Adrenal gland (tissue), 12 donors: ENCODE data around the gene GALNT16. TPM values are rescaled to one million over a fixed set of nuclear protein-coding genes. Genes with fewer than 3 reads are reported as not detected.

Experiments
- DNase-seq, 7 donors: peaks; one replicate each; pipeline ENCODE4 v3.0.0-alpha.2; 2019 to 2020
- H3K27ac ChIP-seq, 5 donors: fragments of 200-600 bp; sonication (generic) in 4 of 5; 1 replicate in 3 of 5; 2 replicates in 2 of 5; pipeline versions ENCODE4 v1.5.1 to v1.8.0; 2016 to 2020; ENCODE audit warnings: mild to moderate bottlenecking in 1 of 5
- H3K27me3 ChIP-seq: fragments of 200-600 bp; 2 replicates; pipeline ENCODE4 v1.8.0; 2021
- H3K36me3 ChIP-seq, 2 donors: fragments of 200-600 bp; replicated peaks in 1 of 2; 1 replicate in 1 of 2; 2 replicates in 1 of 2; pipeline versions ENCODE4 v1.5.1 to v1.8.0; 2018 to 2022
- H3K4me1 ChIP-seq, 2 donors: fragments of 200-600 bp; replicated peaks in 1 of 2; 1 replicate in 1 of 2; 2 replicates in 1 of 2; pipeline versions ENCODE4 v1.5.1 to v1.8.0; 2018 to 2021
- H3K4me3 ChIP-seq, 4 donors: fragments of 200-600 bp; sonication (generic) in 3 of 4; one replicate each; pipeline ENCODE4 v1.5.1; 2016 to 2018
- H3K9me3 ChIP-seq, 3 donors: fragments of 200-600 bp; sonication (generic) in 1 of 3; replicated peaks in 1 of 3; 1 replicate in 2 of 3; 2 replicates in 1 of 3; pipeline versions ENCODE4 v1.5.1 to v1.8.0; 2016 to 2021
- CTCF ChIP-seq, 6 experiments: fragments of 450-650 bp in 4 of 6; fragments of 200-600 bp in 2 of 6; sonication (generic) in 1 of 6; IDR thresholded peaks; 1 replicate in 5 of 6; 2 replicates in 1 of 6; pipeline versions ENCODE4 v1.5.1 to v1.8.0; 2016 to 2021; ENCODE audit warnings: antibody characterized with exemption in 6 of 6, mild to moderate bottlenecking in 2 of 6, moderate library complexity in 1 of 6
- POLR2A ChIP-seq, 2 donors: fragments of 450-650 bp; IDR thresholded peaks; one replicate each; pipeline ENCODE4 v1.6.1; 2017; ENCODE audit warnings: antibody characterized with exemption in 2 of 2, mild to moderate bottlenecking in 2 of 2, moderate library complexity in 1 of 2
- WGBS, 4 donors: extraction: QIAGEN DNeasy Blood & Tissue Kit in 2 of 4; methylation state at CpG; one replicate each; pipeline versions ENCODE4 v1.1.5 to v1.1.7; 2013 to 2017; 5-methylcytosine and 5-hydroxymethylcytosine counted together
- intact Hi-C, 2 donors: fragments of 100-400 bp; cut with DNase I; formaldehyde crosslinking; loops; one replicate each; pipeline versions ENCODE4 v1.14.1 to v1.15.0; 2022 to 2023
- polyA plus RNA-seq, 3 donors: library from polyadenylated mRNA; stranded (reverse); fragments of 200-250 nt in 2 of 3; fragments of 350-450 nt in 1 of 3; fragmentation: Illumina TruSeq in 1 of 3; extraction: RNeasy Lipid Tissue Mini Kit (QIAGEN cat#74804) in 1 of 3; gene quantifications; one replicate each; pipeline ENCODE4 v1.2.3, GENCODE V29; 2013 to 2014
- total RNA-seq, 9 donors: library from RNA; depleted of rRNA in 4 of 9; stranded (reverse); fragments of >200 nt in 4 of 9; fragments of 120-200 nt in 1 of 9; fragmentation: NEBNext Ultra II Directional in 1 of 9; extraction: Animal tissue kit (Norgen Biotek cat#: 25700) in 1 of 9; gene quantifications; one replicate each; pipeline versions ENCODE4 v1.1.0 to v1.2.4, GENCODE V29; 2013 to 2023
- donor health status: healthy with polysubstance abuse.
- donor health status: Bipolar disorder and iron deficiency.
- donor health status: DM: yes; HTN: yes; CAD: no.
- donor health status: DM: no; HTN: no; CAD: no.
- donor health status: DM: no; HTN: no; CAD: no.
- donor health status: DM: yes; HTN: yes; CAD: no.

Gene GALNT16
- total and polyA plus RNA-seq, 12 donors: 7.4 to 38.1 (median 15.9) TPM

GRCh38 chr14:69350892-69351291, 90.9 kb downstream of the GALNT16 start:
- no peak overlapping the region for H3K4me3 ChIP-seq
- 86 to 93% (median 91%) methylated on average over 3 to 5 of the region's 5 CpGs for WGBS, 4 donors
- H3K9me3 ChIP-seq: no peaks in the 10 kb centered on the region
- DNase-seq: no peak
- no peak overlapping the region for H3K27ac ChIP-seq
- no peaks in the 10 kb centered on the region for H3K36me3 ChIP-seq
- H3K27me3 ChIP-seq: no peaks in the 10 kb centered on the region
- intact Hi-C loops: no loop called here
- H3K4me1 ChIP-seq: peaks cover 0 to 9% of the 10 kb centered on the region in 2 donors
- TF ChIP-seq CTCF (IDR thresholded peaks at IDR 0.05): no peak
- TF ChIP-seq POLR2A (IDR thresholded peaks at IDR 0.05): no peak

- Histone ChIP-seq H3K4me3 (no peak overlapping the region), H3K9me3 (no peaks in the 10 kb centered on the region), H3K4me1 (peaks cover 0 to 10% of the 10 kb centered on the region in 2 donors), H3K27ac (no peak overlapping the region), H3K27me3 (no peaks in the 10 kb centered on the region), H3K36me3 (no peaks in the 10 kb centered on the region)
- 75 to 90% (median 80%) methylated on average over 3 of the region's 3 CpGs for WGBS, 4 donors
- no peak for DNase-seq
- intact Hi-C loops: no loop called here
- TF ChIP-seq POLR2A (IDR thresholded peaks at IDR 0.05): no peak
- TF ChIP-seq CTCF (IDR thresholded peaks at IDR 0.05): no peak
Observed at GRCh38 chr14:69351385-69351784, 91.4 kb downstream of the GALNT16 start.

- Histone ChIP-seq H3K27me3 (no peaks in the 10 kb centered on the region), H3K4me1 (peaks cover 0 to 10% of the 10 kb centered on the region in 2 donors), H3K27ac (no peak overlapping the region), H3K36me3 (no peaks in the 10 kb centered on the region), H3K4me3 (no peak overlapping the region), H3K9me3 (no peaks in the 10 kb centered on the region)
- TF ChIP-seq CTCF (IDR thresholded peaks at IDR 0.05) (no peak), POLR2A (IDR thresholded peaks at IDR 0.05) (no peak)
- no peak for DNase-seq
- WGBS, 4 donors: 89 to 96% (median 93%) methylated on average over 5 of the region's 5 CpGs
- intact Hi-C loops: no loop called here
Observed at GRCh38 chr14:69351911-69352310, 92.0 kb downstream of the GALNT16 start.

GRCh38 chr14:69353168-69353567, 93.2 kb downstream of the GALNT16 start:
- Histone ChIP-seq H3K4me1 (peaks cover 0 to 10% of the 10 kb centered on the region in 2 donors), H3K4me3 (no peak overlapping the region), H3K27ac (no peak overlapping the region), H3K36me3 (no peaks in the 10 kb centered on the region), H3K9me3 (no peaks in the 10 kb centered on the region), H3K27me3 (no peaks in the 10 kb centered on the region)
- WGBS, 4 donors: 85 to 98% (median 96%) methylated on average over 3 of the region's 3 CpGs
- no peak for DNase-seq
- TF ChIP-seq POLR2A (IDR thresholded peaks at IDR 0.05) (no peak), CTCF (IDR thresholded peaks at IDR 0.05) (no peak)
- intact Hi-C loops: no loop called here
